GM18505 (cell line): ENCODE measurements around the gene FFAR1.

Source experiments
- ATAC-seq: cut with Tn5 transposase; IDR thresholded peaks from one replicate; pipeline ENCODE4 v1.9.1; 2021; ENCODE audit not compliant: unreplicated experiment
- POLR2A ChIP-seq: IDR thresholded peaks from 4 replicates; pipeline ENCODE4 v1.6.1; 2011; ENCODE audit warnings: borderline replicate concordance; ENCODE audit not compliant: insufficient read depth, insufficient read length; ENCODE audit errors: extremely low read depth

The FFAR1 gene

DNA sequence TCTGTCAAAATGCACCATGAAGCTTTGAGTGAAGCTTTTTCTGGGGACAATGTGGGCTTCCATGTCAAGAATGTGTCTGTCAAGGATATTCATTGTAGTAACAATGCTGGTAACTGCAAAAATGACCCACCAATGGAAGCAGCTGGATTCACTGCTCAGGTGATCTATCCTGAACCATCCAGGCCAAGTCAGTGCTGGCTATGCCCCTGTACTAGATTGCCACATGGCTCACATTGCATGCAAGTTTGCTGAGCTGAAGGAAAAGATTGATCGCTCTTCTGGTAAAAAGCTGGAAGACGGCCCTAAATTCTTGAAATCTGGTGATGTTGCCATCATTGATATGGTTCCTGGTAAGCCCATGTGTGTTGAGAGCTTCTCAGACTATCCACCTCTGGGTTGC, 35.8 kb downstream of the FFAR1 start:
- TF ChIP-seq POLR2A = no peak
- no peak for ATAC-seq

DNA sequence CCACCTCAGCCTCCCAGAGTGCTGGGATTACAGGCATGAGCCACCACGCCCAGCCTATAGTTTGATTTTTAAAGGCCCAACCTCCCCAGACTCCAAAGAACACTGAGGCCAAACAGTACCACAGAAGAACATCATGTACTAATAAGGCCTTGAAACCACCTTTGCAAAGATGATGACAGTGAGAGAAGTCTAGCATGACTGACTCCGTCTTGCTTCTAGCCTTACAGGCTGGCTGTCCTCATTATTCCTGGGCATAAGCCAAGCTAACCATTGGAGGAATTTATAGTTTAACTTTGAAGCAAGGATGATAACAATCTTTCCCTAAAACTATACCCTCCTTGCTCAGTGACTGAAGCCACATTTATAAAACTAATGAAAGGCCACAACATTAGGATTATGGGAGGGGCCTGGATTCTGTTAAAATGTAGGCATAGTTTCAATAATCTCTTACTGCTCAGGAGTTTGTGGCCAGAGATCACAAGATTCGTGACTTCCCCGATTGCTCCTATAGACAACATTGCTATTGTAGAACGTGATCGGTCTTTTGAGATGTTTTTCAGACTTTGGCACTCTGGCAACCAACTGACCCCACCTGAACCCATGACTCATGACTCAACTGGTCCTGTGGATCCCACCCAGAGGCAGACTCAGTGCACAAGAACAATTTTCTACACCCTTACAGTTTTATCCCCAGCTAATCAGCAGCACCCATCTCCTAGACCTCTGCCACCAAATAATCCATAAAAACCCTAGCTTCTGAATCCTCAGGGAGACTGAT, 40.8 kb downstream of the FFAR1 start:
- TF ChIP-seq POLR2A = no peak
- ATAC-seq = no peak

DNA sequence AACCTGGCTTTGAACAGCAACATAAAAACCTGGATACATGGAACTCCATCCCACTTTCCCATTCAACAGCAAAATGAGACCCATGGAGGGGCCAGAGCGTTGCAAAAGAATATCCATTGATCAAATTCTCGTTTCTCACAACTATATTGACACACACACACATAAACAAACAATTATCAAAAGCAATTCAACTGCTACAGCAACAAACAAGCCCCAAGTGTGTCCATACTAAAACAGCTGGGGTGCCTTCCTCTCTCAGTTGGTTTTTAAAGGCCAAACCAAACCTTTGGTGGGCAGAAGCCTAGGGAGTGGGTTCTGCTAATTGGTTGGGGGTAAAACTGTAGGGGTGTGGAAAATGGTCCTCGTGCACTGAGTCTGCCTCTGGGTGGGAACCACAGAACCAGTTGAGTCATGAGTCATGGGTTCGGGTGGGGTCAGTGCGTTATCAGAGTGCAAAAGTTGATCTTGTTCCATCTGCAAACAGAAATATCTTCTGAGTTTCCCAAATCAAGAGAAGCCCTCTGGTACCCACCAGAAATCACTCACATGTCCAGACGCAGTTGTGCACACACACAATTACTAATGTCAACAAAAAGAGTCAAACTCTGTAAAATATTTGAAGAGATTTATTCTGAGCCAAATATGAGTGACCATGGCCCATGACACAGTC, 41.6 kb downstream of the FFAR1 start:
- TF ChIP-seq POLR2A = no peak
- ATAC-seq = no peak

DNA sequence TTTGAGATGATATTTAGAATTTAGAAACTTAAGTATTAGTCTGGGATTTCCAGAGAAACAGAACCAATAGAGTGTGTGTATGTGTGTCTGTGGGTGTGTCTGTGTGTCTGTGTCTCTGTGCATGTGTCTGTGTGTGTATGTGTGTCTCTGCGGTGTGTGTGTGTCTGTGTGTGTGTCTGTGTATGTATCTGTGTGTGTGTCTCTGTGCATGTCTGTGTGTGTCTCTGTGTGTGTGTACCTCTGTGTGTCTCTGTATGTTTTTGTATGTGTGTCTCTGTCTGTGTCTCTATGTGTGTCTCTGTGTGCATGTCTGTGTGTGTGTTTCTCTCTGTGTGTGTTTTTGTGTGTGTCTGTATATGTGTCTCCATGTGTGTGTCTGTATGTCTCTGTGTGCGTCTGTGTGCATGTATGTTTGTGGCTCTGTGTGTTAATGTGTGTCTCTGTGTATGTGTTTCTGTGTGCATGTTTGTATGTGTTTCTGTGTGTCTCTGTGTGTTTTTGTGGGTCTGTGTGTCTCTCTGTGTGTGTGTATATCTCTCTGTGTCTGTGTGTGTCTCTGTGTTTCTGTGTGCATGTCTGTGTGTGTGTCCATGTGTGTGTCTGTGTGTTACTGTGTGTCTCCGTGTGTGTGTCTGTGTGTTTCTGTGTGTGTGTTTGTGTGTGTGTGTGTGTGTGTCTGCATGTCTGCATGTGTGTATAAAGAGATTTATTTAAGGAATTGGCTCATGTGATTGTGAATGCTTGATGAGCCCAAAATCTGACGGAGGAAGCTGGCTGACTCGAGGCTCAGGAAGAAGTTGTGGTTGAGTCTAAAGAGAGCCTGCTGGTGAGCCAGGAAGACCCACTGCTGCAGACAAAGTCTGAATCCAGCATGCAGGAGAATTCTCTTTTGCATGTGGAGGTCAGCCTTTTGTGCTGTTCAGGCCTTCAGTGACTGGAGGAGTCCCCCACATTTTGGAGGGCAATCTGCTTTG, 45.3 kb downstream of the FFAR1 start:
- no peak for ATAC-seq
- TF ChIP-seq POLR2A = no peak

GRCh38 chr19:35395382-35396199, 47.9 kb downstream of the FFAR1 start:
- ATAC-seq = no peak
- no peak for TF ChIP-seq POLR2A

GRCh38 chr19:35396240-35396885, 48.7 kb downstream of the FFAR1 start:
- no peak for TF ChIP-seq POLR2A
- ATAC-seq = no peak

DNA sequence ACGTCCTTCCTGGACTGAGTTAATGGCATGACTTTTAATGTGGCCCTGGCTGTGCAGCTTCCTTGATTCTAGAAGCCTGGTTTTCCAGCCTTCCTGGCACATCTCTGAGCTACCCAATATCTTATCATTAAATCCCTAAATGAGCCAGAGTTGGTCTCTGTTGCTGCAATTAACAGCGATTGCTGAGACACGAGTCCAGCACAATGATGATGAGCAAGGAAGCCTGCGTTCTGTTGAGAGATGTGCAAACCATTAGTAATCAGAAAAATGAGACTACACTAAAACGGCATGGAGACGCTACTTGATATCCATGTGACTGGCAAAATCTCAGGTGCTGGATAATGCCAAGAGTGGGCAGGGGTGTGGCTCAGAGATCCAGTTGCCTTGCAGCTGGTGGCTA, 49.4 kb downstream of the FFAR1 start:
- no peak for TF ChIP-seq POLR2A
- no peak for ATAC-seq
